ENCODE results near the gene KY. TPM values are rescaled to one million over a fixed set of nuclear protein-coding genes. Genes with fewer than 3 reads are reported as not detected.
"Not testable (repeated sequence)": the region's sequence is repeated elsewhere in the genome, so short reads cannot be mapped to it uniquely, and the experiment has no call there.

KY gene
- total and polyA plus RNA-seq, 2 donors (not counting 1 experiment from before 2014, with no cell fraction given): not detected

GRCh38 chr3:134598763-134599545 lies 51.9 kb downstream of the KY start:
- no peak overlapping the region for H3K27ac Mint-ChIP-seq
- ATAC-seq (ENCODE audit: low read depth) (no peak), DNase-seq (no peak)
- ChIA-PET CTCF (interaction anchor here (2.5 kb wide), 1 partner anchor 8 kb away, joined by 11 read pairs; no protein-coding TSS in a partner anchor), POLR2A (no interaction called here)
- Histone ChIP-seq H3K4me1 (ENCODE audit: control insufficient read depth in 2 of 2, insufficient read depth in 2 of 2, low read length in 2 of 2) (peaks cover 6 to 9% of the 10 kb centered on the region in 2 donors), H3K4me2 (replicated peaks; ENCODE audit: low read depth, low read length, poor library complexity, severe bottlenecking) (no peak overlapping the region), H2AFZ (ENCODE audit: insufficient read depth, low read depth, low read length, poor library complexity, severe bottlenecking) (no peak overlapping the region), H3K27ac (ENCODE audit: low read length in 2 of 2) (no peak overlapping the region), H3K9ac (ENCODE audit: low read length) (no peak overlapping the region), H3K4me3 (ENCODE audit: control extremely low read depth in 1 of 5, extremely low read depth in 1 of 5, insufficient read depth in 1 of 5, low read depth in 2 of 5, low read length in 4 of 5) (no peak overlapping the region), H3K9me3 (ENCODE audit: control extremely low read depth in 1 of 3, control insufficient read depth in 2 of 3, insufficient read depth in 1 of 3, low read length in 2 of 3) (no peaks in the 10 kb centered on the region), H3K36me3 (replicated peaks in 1 of 2; ENCODE audit: control extremely low read depth in 1 of 2, control insufficient read depth in 1 of 2, extremely low read depth in 1 of 2, insufficient read depth in 2 of 2, low read length in 1 of 2) (no peaks in the 10 kb centered on the region), H3K79me2 (ENCODE audit: control insufficient read depth, insufficient read depth, low read length) (no peaks in the 10 kb centered on the region), H4K20me1 (ENCODE audit: control insufficient read depth, insufficient read depth, low read length, poor library complexity, severe bottlenecking) (no peaks in the 10 kb centered on the region), H3K27me3 (replicated peaks in 1 of 4; ENCODE audit: control extremely low read depth in 1 of 4, control insufficient read depth in 3 of 4, insufficient read depth in 4 of 4, low read length in 3 of 4) (peaks cover 0 to 4% (median 2%) of the 10 kb centered on the region in 4 experiments)
- H3K27me3 Mint-ChIP-seq: peaks cover 7% of the 10 kb centered on the region
- no peak overlapping the region for H3K4me3 Mint-ChIP-seq
- H3K9me3 Mint-ChIP-seq (ENCODE audit: insufficient read depth): no peaks in the 10 kb centered on the region
- intact Hi-C loops (cut with micrococcal nuclease): no loop called here
- 74% methylated on average over 6 of the region's 10 CpGs for WGBS (ENCODE audit: insufficient coverage)
- TF ChIP-seq EZH2 (IDR thresholded peaks at IDR 0.05; ENCODE audit: borderline replicate concordance, insufficient read depth, low read depth, low read length, poor library complexity, severe bottlenecking) (no peak), CTCF (IDR thresholded peaks at IDR 0.05) (no peak)
- peaks cover 8% of the 10 kb centered on the region for H3K4me1 Mint-ChIP-seq

GRCh38 chr3:134597390-134597970 lies 53.3 kb downstream of the KY start:
- no peaks in the 10 kb centered on the region for H3K9me3 ChIP-seq (ENCODE audit: control extremely low read depth in 1 of 3, control insufficient read depth in 2 of 3, insufficient read depth in 1 of 3, low read length in 2 of 3)
- DNase-seq: no peak
- intact Hi-C loops (cut with micrococcal nuclease): no loop called here
- ATAC-seq (ENCODE audit: low read depth): no peak
- TF ChIP-seq EZH2 (IDR thresholded peaks at IDR 0.05; ENCODE audit: borderline replicate concordance, insufficient read depth, low read depth, low read length, poor library complexity, severe bottlenecking): no peak
- no peak for TF ChIP-seq CTCF (IDR thresholded peaks at IDR 0.05)
- CTCF ChIA-PET: no interaction called here
- H3K79me2 ChIP-seq (ENCODE audit: control insufficient read depth, insufficient read depth, low read length): no peaks in the 10 kb centered on the region
- H3K4me1 ChIP-seq (ENCODE audit: control insufficient read depth in 2 of 2, insufficient read depth in 2 of 2, low read length in 2 of 2): peaks cover 6 to 9% of the 10 kb centered on the region in 2 donors
- no peak overlapping the region for H3K4me3 Mint-ChIP-seq
- no peaks in the 10 kb centered on the region for H3K36me3 ChIP-seq (replicated peaks in 1 of 2; ENCODE audit: control extremely low read depth in 1 of 2, control insufficient read depth in 1 of 2, extremely low read depth in 1 of 2, insufficient read depth in 2 of 2, low read length in 1 of 2)
- H3K4me1 Mint-ChIP-seq: peaks cover 8% of the 10 kb centered on the region
- POLR2A ChIA-PET: no interaction called here
- no peaks in the 10 kb centered on the region for H4K20me1 ChIP-seq (ENCODE audit: control insufficient read depth, insufficient read depth, low read length, poor library complexity, severe bottlenecking)
- H3K27ac Mint-ChIP-seq: no peak overlapping the region
- no peaks in the 10 kb centered on the region for H3K9me3 Mint-ChIP-seq (ENCODE audit: insufficient read depth)
- H3K9ac ChIP-seq (ENCODE audit: low read length): no peak overlapping the region
- no peak overlapping the region for H3K27ac ChIP-seq (ENCODE audit: low read length in 2 of 2)
- H2AFZ ChIP-seq (ENCODE audit: insufficient read depth, low read depth, low read length, poor library complexity, severe bottlenecking): no peak overlapping the region
- H3K4me3 ChIP-seq (ENCODE audit: control extremely low read depth in 1 of 5, extremely low read depth in 1 of 5, insufficient read depth in 1 of 5, low read depth in 2 of 5, low read length in 4 of 5): no peak overlapping the region
- WGBS (ENCODE audit: insufficient coverage): 70% methylated on average over 2 of the region's 2 CpGs
- H3K27me3 ChIP-seq (replicated peaks in 1 of 4; ENCODE audit: control extremely low read depth in 1 of 4, control insufficient read depth in 3 of 4, insufficient read depth in 4 of 4, low read length in 3 of 4): peaks cover 0 to 4% (median 2%) of the 10 kb centered on the region in 4 experiments
- H3K27me3 Mint-ChIP-seq: peaks cover 7% of the 10 kb centered on the region
- H3K4me2 ChIP-seq (replicated peaks; ENCODE audit: low read depth, low read length, poor library complexity, severe bottlenecking): no peak overlapping the region

- 75% methylated on average over 2 of the region's 3 CpGs for WGBS (ENCODE audit: insufficient coverage)
- H3K4me1 Mint-ChIP-seq; intact Hi-C loops (cut with micrococcal nuclease); H3K9ac ChIP-seq (ENCODE audit: low read length); H2AFZ ChIP-seq (ENCODE audit: insufficient read depth, low read depth, low read length, poor library complexity, severe bottlenecking); H3K4me2 ChIP-seq (replicated peaks; ENCODE audit: low read depth, low read length, poor library complexity, severe bottlenecking); H4K20me1 ChIP-seq (ENCODE audit: control insufficient read depth, insufficient read depth, low read length, poor library complexity, severe bottlenecking); H3K36me3 ChIP-seq (replicated peaks in 1 of 2; ENCODE audit: control extremely low read depth in 1 of 2, control insufficient read depth in 1 of 2, extremely low read depth in 1 of 2, insufficient read depth in 2 of 2, low read length in 1 of 2); H3K4me1 ChIP-seq (ENCODE audit: control insufficient read depth in 2 of 2, insufficient read depth in 2 of 2, low read length in 2 of 2); H3K4me3 ChIP-seq (ENCODE audit: control extremely low read depth in 1 of 5, extremely low read depth in 1 of 5, insufficient read depth in 1 of 5, low read depth in 2 of 5, low read length in 4 of 5); H3K27me3 Mint-ChIP-seq; POLR2A ChIA-PET; DNase-seq; CTCF ChIA-PET; H3K9me3 ChIP-seq (ENCODE audit: control extremely low read depth in 1 of 3, control insufficient read depth in 2 of 3, insufficient read depth in 1 of 3, low read length in 2 of 3); ATAC-seq (ENCODE audit: low read depth); H3K4me3 Mint-ChIP-seq; H3K9me3 Mint-ChIP-seq (ENCODE audit: insufficient read depth); H3K27me3 ChIP-seq (replicated peaks in 1 of 4; ENCODE audit: control extremely low read depth in 1 of 4, control insufficient read depth in 3 of 4, insufficient read depth in 4 of 4, low read length in 3 of 4); H3K27ac Mint-ChIP-seq; H3K27ac ChIP-seq (ENCODE audit: low read length in 2 of 2); H3K79me2 ChIP-seq (ENCODE audit: control insufficient read depth, insufficient read depth, low read length): not testable (repeated sequence)
Measured at GRCh38 chr3:134594986-134595385, 55.8 kb downstream of the KY start.

Measured in B cell (primary cell).